Pons (tissue), 1 donor: ENCODE results near the gene PSMD13.
A peak's percentile ranks its signal among the peaks of the same experiment; 100 is the strongest.

ENCODE experiments used
- DNase-seq: peaks from one replicate; pipeline ENCODE4 v3.0.0-alpha.2; 2016; ENCODE audit warnings: low spot score

Gene PSMD13

GRCh38 chr11:204587-205109 lies 32.1 kb upstream of the PSMD13 start:
- DNase-seq, result no peak

DNA sequence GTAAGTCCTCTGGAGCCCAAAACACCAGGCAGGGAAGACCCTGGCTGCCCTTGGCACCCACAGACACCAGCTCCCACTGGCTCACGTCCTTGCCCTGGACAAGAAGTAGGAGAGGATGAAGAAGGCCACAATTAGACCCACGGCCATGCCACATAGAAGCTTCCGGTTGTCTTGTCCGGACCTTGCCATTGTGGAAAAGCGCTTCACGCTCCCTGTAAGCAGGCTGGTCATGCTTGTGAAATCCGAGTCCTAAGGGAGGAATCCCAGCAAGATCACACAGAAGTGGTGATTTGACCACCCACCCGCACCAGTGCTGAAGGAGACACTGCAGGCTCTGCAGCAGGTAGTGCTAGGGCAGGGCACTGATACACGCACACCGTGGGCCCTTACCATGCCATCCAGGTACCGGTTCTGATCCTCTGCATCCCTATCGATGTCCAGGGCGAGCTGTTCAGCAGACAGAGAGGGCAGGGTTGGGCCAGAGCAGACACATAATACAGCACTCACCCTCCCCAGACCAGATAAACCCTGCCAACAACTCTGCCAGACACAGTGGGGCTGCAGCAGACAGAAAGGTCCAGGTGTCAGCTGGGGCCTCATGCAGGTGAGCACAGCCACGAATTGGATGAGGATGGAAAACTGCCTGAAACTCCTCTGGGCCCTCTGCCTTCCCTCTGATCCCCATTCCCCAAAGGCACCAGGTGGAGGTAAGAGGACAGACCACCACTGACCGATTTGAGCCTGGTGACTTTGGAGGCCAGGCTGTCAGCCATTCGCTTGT lies 31.4 kb upstream of the PSMD13 start:
- DNase-seq, result no peak

DNA sequence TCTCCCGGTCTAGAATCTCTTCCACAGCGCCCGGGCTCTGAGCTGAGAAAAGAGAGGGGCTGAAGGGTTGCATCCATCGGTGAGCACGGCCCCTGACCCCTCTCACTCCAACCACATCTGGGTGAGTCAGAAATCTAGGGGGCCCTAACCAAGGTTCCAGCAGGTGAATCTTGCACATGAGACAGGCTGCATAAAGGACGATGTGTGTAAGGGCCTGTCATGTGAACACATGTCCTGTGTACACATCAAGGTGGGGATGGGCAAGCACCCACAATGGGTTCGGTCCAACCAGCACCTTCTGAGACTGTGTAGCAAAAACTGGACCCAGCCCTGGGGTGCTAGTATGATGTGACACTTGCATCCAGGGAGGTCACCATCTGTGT lies 30.8 kb upstream of the PSMD13 start:
- no peak for DNase-seq

- no peak for DNase-seq
These were observed 30.1 kb upstream of the PSMD13 start for GRCh38 chr11:206526-207207.

DNA sequence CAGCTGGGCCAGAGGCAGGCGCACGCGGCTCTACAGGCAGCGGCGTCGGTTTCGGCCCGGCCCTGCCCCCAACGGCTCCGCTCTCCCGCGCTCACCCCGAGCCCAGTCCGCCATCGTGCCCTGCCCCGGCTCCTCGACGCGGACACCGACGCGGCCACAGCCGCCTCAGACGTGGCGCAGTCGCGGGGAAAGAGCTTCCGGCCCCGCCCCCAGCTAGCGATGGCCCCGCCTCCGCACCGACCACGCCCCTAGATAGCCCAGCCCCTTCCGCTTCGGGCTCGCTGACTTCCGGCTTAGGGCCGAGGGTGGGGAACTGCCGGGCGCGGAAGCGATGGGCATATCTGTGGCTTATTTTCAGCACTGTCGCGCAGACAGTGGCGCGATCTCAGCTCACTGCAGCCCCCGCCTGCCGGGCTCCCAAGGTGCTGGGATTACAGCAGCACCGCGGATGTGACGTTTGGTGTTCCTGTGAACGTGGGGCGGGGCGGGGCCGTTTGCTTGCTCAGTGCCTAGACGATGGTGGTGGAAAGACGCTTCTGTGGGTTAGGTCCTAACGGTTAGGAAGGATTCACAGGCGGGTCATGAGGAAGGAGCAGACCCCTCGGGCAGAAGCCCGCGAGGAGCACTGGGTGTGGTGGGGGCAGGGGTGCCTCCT lies 29.4 kb upstream of the PSMD13 start, which contains the start of the genes BET1L and RIC8A:
Gene BET1L, minus strand, starts transcription at position 192 of the 655 bp plus-strand sequence. Its CDS starts 78 bp downstream, at position 114.
Gene RIC8A, plus strand, starts transcription at position 501 of the 655 bp plus-strand sequence. CDS start 1,147 bp downstream, outside the sequence.
- peak; percentile 98 for DNase-seq

- DNase-seq, result peak; percentile 52
These were observed 29.0 kb upstream of the PSMD13 start for GRCh38 chr11:207863-208180.

- DNase-seq, result peak; percentile 56
These were observed 28.4 kb upstream of the PSMD13 start for GRCh38 chr11:208181-208916.

GRCh38 chr11:208917-209260 lies 27.9 kb upstream of the PSMD13 start:
- DNase-seq, result no peak

DNA sequence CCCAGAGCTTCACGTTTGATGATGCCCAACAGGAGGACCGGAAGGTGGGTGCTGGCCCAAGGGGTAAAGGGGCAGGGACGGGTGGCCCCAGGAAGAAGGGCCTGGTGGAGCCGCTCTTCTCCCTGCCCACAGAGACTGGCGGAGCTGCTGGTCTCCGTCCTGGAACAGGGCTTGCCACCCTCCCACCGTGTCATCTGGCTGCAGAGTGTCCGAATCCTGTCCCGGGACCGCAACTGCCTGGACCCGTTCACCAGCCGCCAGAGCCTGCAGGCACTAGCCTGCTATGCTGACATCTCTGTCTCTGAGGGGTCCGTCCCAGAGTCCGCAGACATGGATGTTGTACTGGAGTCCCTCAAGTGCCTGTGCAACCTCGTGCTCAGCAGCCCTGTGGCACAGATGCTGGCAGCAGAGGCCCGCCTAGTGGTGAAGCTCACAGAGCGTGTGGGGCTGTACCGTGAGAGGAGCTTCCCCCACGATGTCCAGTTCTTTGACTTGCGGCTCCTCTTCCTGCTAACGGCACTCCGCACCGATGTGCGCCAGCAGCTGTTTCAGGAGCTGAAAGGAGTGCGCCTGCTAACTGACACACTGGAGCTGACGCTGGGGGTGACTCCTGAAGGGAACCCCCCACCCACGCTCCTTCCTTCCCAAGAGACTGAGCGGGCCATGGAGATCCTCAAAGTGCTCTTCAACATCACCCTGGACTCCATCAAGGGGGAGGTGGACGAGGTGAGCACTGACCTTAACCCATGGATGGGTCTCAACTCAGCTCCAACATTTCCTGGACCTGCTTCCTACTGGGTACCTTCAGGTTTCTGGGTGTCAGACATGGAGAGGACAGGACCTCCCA lies 27.3 kb upstream of the PSMD13 start:
- no peak for DNase-seq

DNA sequence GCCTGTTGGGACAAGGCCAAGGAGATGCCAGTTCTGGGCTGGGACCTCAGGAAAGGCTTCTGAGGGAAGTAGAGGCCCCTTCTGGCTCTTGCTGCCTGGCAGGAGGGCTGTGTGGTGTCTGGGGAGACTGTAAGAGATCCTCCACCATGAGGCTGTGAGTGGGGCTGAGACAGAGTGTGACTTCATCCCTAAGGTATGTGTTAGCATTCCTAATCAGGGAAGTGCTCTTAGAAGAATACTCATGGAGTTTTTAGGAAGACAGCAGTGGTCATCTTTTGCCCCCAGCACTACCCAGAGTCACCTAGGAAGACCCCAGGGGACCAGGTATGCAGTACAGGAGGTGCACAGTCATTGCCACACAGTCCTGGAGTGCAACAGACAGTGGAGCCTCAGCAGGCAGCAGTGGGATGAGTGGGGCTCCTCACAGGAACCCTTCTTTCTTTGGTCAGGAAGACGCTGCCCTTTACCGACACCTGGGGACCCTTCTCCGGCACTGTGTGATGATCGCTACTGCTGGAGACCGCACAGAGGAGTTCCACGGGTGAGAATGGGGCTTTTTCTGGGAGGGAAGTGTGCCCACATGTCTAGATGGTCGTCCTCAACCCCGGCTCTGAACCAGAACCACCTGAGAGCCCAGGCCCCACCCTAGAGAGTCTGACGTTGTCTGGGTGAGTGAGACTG lies 26.5 kb upstream of the PSMD13 start:
- DNase-seq, result no peak

- DNase-seq, result no peak
These were observed 26.0 kb upstream of the PSMD13 start for GRCh38 chr11:210803-211180.

DNA sequence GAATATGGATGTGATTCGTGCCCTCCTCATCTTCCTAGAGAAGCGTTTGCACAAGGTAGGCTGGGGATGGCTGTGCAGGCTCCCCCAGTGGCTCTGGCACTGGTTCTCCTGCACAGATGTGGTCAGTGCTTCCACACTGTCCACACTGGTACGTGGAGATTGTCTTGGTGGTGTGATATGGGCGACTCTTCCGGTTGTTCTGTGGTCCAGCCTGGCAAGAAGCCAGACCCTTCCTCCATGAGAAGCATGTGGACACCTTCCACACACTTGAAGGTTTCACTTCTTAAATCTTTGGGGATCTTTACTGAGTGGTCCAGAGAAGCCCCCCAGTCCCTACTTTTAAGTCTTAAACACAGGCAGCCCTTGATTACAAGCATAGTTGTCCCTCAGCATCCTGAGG lies 25.5 kb upstream of the PSMD13 start:
- no peak for DNase-seq

GRCh38 chr11:211741-212140 lies 25.0 kb upstream of the PSMD13 start:
- DNase-seq, result no peak

- no peak for DNase-seq
These were observed 24.4 kb upstream of the PSMD13 start for GRCh38 chr11:212150-213100.

DNA sequence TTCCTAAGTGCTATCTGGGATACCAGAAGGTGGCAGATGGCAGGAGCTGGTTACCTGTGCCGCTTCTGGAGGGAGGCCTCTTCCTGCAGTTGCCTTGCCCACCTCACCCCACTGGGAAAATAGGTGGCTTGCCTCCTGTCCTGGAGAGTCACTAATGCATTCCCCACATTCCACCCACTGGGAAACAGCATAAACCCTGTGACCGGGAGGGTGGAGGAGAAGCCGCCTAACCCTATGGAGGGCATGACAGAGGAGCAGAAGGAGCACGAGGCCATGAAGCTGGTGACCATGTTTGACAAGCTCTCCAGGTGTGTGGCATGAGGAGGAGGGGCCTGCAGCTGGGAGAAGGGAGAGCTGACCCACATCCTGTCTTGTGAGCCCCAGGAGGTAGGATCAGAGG lies 23.7 kb upstream of the PSMD13 start:
- no peak for DNase-seq

- no peak for DNase-seq
These were observed 22.7 kb upstream of the PSMD13 start for GRCh38 chr11:214083-214482.

GRCh38 chr11:215581-216037 lies 21.2 kb upstream of the PSMD13 start:
- DNase-seq, result no peak

GRCh38 chr11:216081-216974 lies 20.4 kb upstream of the PSMD13 start:
- no peak for DNase-seq
